Ovary (tissue), 9 donors: ENCODE data around the gene KIF16B. TPM values are rescaled to one million over a fixed set of nuclear protein-coding genes. Genes with fewer than 3 reads are reported as not detected.

Experiments used
- DNase-seq, 5 donors: peaks; one replicate each; pipeline ENCODE4 v3.0.0-alpha.2; 2019 to 2020
- H3K27ac ChIP-seq, 2 donors: fragments of 200-600 bp; one replicate each; pipeline versions ENCODE4 v1.5.1 to v1.8.0; 2019 to 2022
- H3K27me3 ChIP-seq: fragments of 200-600 bp; one replicate; pipeline ENCODE4 v1.8.0; 2022
- H3K36me3 ChIP-seq: fragments of 200-600 bp; sonication (generic); one replicate; pipeline ENCODE4 v1.5.1; 2019
- H3K4me1 ChIP-seq: one replicate; pipeline ENCODE4 v1.8.1; 2013; ENCODE audit warnings: mild to moderate bottlenecking, moderate library complexity; ENCODE audit not compliant: insufficient read depth
- H3K4me3 ChIP-seq: fragments of 200-600 bp; sonication (generic); one replicate; pipeline ENCODE4 v1.5.1; 2017
- H3K9me3 ChIP-seq, 2 donors: fragments of 200-600 bp in 1 of 2; sonication (generic) in 1 of 2; one replicate each; pipeline versions ENCODE4 v1.5.1 to v1.8.1; 2013 to 2019; ENCODE audit warnings: mild to moderate bottlenecking in 1 of 2, moderate library complexity in 1 of 2
- EP300 ChIP-seq: sonication (generic); formaldehyde crosslinking; IDR thresholded peaks from one replicate; pipeline ENCODE4 v1.6.1; 2017; ENCODE audit warnings: antibody characterized with exemption
- POLR2A ChIP-seq: fragments of 450-650 bp; IDR thresholded peaks from one replicate; pipeline ENCODE4 v1.6.1; 2017; ENCODE audit warnings: antibody characterized with exemption, mild to moderate bottlenecking, moderate library complexity
- WGBS, 3 donors: extraction: QIAGEN DNeasy Blood & Tissue Kit in 1 of 3; methylation state at CpG; one replicate each; pipeline versions ENCODE4 v1.1.5 to v1.1.7; 2013 to 2017; 5-methylcytosine and 5-hydroxymethylcytosine counted together
- intact Hi-C, 4 donors: fragments of 100-400 bp; cut with DNase I; formaldehyde crosslinking; loops; one replicate each; pipeline versions ENCODE4 v1.11.0 to v1.15.1; 2022 to 2023
- polyA plus RNA-seq, 2 donors: library from polyadenylated mRNA; stranded (reverse); fragments of 200-250 nt in 1 of 2; fragments of 350-450 nt in 1 of 2; fragmentation: Illumina TruSeq in 1 of 2; extraction: RNeasy Lipid Tissue Mini Kit (QIAGEN cat#74804) in 1 of 2; gene quantifications; one replicate each; pipeline ENCODE4 v1.2.3, GENCODE V29; 2013 to 2014
- total RNA-seq, 7 donors: library from RNA; depleted of rRNA in 2 of 7; stranded (reverse); fragments of >200 nt in 2 of 7; fragmentation: NEBNext Ultra II Directional in 3 of 7; extraction: Animal tissue kit (Norgen Biotek cat#: 25700) in 3 of 7; gene quantifications; one replicate each; pipeline versions ENCODE4 v1.1.0 to v1.2.4, GENCODE V29; 2016 to 2023
- TF ChIP-seq, protein P1 (sequence below), 3 donors: fragments of 450-650 bp in 2 of 3; fragments of 200-600 bp in 1 of 3; IDR thresholded peaks; one replicate each; pipeline versions ENCODE4 v1.5.1 to v1.8.0; 2016 to 2022; ENCODE audit warnings: antibody characterized with exemption in 3 of 3, mild to moderate bottlenecking in 1 of 3
- donor health status: DM: no; HTN: no; CAD: no; lungs with moderate emphysema.
- donor health status: DM: no; HTN: no; CAD: no.
- donor health status: Bipolar disorder and iron deficiency.
- donor health status: DM: yes; HTN: yes; CAD: no.
- donor health status: DM: no; HTN: no; CAD: no.
- donor health status: DM: yes; HTN: yes; CAD: no.

The KIF16B gene
- total and polyA plus RNA-seq, 9 donors = 10.9 to 28.1 (median 20.2) TPM

DNA sequence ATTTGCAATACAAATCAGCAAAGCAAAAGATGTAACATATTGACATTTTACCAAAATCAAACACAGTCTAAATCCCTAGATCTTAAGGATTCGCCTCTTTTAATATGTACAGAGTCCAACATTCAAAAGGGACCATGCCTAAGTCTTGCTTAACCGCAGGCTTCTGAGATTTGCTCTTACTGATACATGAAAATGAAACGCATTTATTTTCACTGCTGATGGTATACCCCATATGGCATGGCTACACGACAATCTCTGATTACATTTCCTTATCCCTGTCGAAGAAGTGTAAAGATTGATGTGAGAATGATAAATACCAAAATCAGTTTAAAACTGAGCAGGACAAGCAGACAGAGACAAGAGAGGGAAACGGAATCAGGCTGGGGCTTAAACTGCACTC, 75.4 kb downstream of the KIF16B start:
- Histone ChIP-seq H3K27me3 (no peaks in the 10 kb centered on the region), H3K4me3 (no peak overlapping the region), H3K27ac (no peak overlapping the region), H3K9me3 (no peaks in the 10 kb centered on the region), H3K4me1 (peaks cover 2% of the 10 kb centered on the region), H3K36me3 (no peaks in the 10 kb centered on the region)
- no peak for DNase-seq
- 93 to 95% (median 94%) methylated on average over 6 of the region's 6 CpGs for WGBS, 3 donors
- no peak for TF ChIP-seq POLR2A
- TF ChIP-seq EP300 = no peak
- TF ChIP-seq, protein P1, sequence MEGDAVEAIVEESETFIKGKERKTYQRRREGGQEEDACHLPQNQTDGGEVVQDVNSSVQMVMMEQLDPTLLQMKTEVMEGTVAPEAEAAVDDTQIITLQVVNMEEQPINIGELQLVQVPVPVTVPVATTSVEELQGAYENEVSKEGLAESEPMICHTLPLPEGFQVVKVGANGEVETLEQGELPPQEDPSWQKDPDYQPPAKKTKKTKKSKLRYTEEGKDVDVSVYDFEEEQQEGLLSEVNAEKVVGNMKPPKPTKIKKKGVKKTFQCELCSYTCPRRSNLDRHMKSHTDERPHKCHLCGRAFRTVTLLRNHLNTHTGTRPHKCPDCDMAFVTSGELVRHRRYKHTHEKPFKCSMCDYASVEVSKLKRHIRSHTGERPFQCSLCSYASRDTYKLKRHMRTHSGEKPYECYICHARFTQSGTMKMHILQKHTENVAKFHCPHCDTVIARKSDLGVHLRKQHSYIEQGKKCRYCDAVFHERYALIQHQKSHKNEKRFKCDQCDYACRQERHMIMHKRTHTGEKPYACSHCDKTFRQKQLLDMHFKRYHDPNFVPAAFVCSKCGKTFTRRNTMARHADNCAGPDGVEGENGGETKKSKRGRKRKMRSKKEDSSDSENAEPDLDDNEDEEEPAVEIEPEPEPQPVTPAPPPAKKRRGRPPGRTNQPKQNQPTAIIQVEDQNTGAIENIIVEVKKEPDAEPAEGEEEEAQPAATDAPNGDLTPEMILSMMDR (IDR thresholded peaks at IDR 0.05) = no peak
- intact Hi-C loops = no loop called here

- intact Hi-C loops = no loop called here
- Histone ChIP-seq H3K4me3 (no peak overlapping the region), H3K4me1 (peaks cover 3% of the 10 kb centered on the region), H3K36me3 (no peaks in the 10 kb centered on the region), H3K9me3 (no peaks in the 10 kb centered on the region), H3K27me3 (no peaks in the 10 kb centered on the region), H3K27ac (no peak overlapping the region)
- no peak for DNase-seq
- no peak for TF ChIP-seq EP300
- TF ChIP-seq, protein P1 (IDR thresholded peaks at IDR 0.05) = no peak
- TF ChIP-seq POLR2A = no peak
- 30 to 63% (median 35%) methylated on average over 1 of the region's 1 CpG for WGBS, 3 donors
Measured at GRCh38 chr20:16493486-16493885, 79.8 kb downstream of the KIF16B start.

- 73 to 81% (median 77%) methylated on average over 7 of the region's 7 CpGs for WGBS, 3 donors
- H3K4me1 ChIP-seq = peaks cover 3% of the 10 kb centered on the region
- DNase-seq = no peak
- TF ChIP-seq EP300 = no peak
- TF ChIP-seq POLR2A = no peak
- TF ChIP-seq, protein P1 (IDR thresholded peaks at IDR 0.05) = no peak
- H3K4me3 ChIP-seq = no peak overlapping the region
- H3K27me3 ChIP-seq = no peaks in the 10 kb centered on the region
- intact Hi-C loops = no loop called here
- H3K9me3 ChIP-seq = no peaks in the 10 kb centered on the region
- H3K36me3 ChIP-seq = no peaks in the 10 kb centered on the region
- no peak overlapping the region for H3K27ac ChIP-seq
Measured at GRCh38 chr20:16491294-16491905, 81.8 kb downstream of the KIF16B start.

- H3K4me3 ChIP-seq = no peak overlapping the region
- H3K36me3 ChIP-seq = no peaks in the 10 kb centered on the region
- peaks cover 3% of the 10 kb centered on the region for H3K4me1 ChIP-seq
- intact Hi-C loops = no loop called here
- no peak overlapping the region for H3K27ac ChIP-seq
- no peak for DNase-seq
- H3K9me3 ChIP-seq = no peaks in the 10 kb centered on the region
- no peaks in the 10 kb centered on the region for H3K27me3 ChIP-seq
- WGBS, 3 donors = 26 to 56% (median 37%) methylated on average over 3 of the region's 3 CpGs
- TF ChIP-seq POLR2A (no peak), EP300 (no peak)
- TF ChIP-seq, protein P1 (IDR thresholded peaks at IDR 0.05) = no peak
Measured at GRCh38 chr20:16490696-16491095, 82.6 kb downstream of the KIF16B start.
